ENCODE measurements around the gene KCNH2. TPM values are rescaled to one million over a fixed set of nuclear protein-coding genes. Genes with fewer than 3 reads are reported as not detected.

KCNH2 gene
- total and polyA plus RNA-seq, 2 of the 13 experiments (the other 11 are each of a cell fraction or from before 2014, with no cell fraction given), result 0.09 to 0.11 TPM

- TF ChIP-seq ZBTB37 (CRISPR knock-in tag; IDR thresholded peaks at IDR 0.05), result no peak
- 0 out of 2 replicates have a peak, but pooled peaks have one; percentile 19 for TF ChIP-seq GATAD2A (CRISPR knock-in tag; IDR thresholded peaks at IDR 0.05)
- no peak for TF ChIP-seq HBP1 (CRISPR knock-in tag; IDR thresholded peaks at IDR 0.05; ENCODE audit: low read depth)
- TF ChIP-seq ZBTB33 (CRISPR knock-in tag; IDR thresholded peaks at IDR 0.05), result peak; percentile 59; the same call in 1 of the 2 replicates
- no peak for TF ChIP-seq PBX3 (CRISPR knock-in tag; IDR thresholded peaks at IDR 0.05; ENCODE audit: borderline replicate concordance)
- no peak for TF ChIP-seq SOX13 (IDR thresholded peaks at IDR 0.05)
- peak in 1 of 2 experiments; percentile 58; a peak in 1 of 4 replicates for TF ChIP-seq SOX13 (CRISPR knock-in tag; conservative IDR thresholded peaks at IDR 0.05 in 1 of 2, IDR thresholded peaks at IDR 0.05 in 1 of 2)
- no peak for TF ChIP-seq SOX6 (IDR thresholded peaks at IDR 0.05)
- TF ChIP-seq SOX6 (CRISPR knock-in tag; IDR thresholded peaks at IDR 0.05), result no peak
- TF ChIP-seq ZBTB21 (CRISPR knock-in tag; IDR thresholded peaks at IDR 0.05), result 0 out of 2 replicates have a peak, but pooled peaks have one; percentile 24
- TF ChIP-seq SOX5 (CRISPR knock-in tag; IDR thresholded peaks at IDR 0.05; ENCODE audit: borderline replicate concordance), result peak; percentile 76; the same call in 1 of the 2 replicates
- no peak for TF ChIP-seq ZBTB46 (CRISPR knock-in tag; IDR thresholded peaks at IDR 0.05; ENCODE audit: borderline replicate concordance)
- no peak for TF ChIP-seq NCOR1 (IDR thresholded peaks at IDR 0.05; ENCODE audit: borderline replicate concordance, low read length)
- TF ChIP-seq, protein P1, sequence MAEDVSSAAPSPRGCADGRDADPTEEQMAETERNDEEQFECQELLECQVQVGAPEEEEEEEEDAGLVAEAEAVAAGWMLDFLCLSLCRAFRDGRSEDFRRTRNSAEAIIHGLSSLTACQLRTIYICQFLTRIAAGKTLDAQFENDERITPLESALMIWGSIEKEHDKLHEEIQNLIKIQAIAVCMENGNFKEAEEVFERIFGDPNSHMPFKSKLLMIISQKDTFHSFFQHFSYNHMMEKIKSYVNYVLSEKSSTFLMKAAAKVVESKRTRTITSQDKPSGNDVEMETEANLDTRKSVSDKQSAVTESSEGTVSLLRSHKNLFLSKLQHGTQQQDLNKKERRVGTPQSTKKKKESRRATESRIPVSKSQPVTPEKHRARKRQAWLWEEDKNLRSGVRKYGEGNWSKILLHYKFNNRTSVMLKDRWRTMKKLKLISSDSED (CRISPR knock-in tag; IDR thresholded peaks at IDR 0.05), result no peak
- TF ChIP-seq, protein P2, sequence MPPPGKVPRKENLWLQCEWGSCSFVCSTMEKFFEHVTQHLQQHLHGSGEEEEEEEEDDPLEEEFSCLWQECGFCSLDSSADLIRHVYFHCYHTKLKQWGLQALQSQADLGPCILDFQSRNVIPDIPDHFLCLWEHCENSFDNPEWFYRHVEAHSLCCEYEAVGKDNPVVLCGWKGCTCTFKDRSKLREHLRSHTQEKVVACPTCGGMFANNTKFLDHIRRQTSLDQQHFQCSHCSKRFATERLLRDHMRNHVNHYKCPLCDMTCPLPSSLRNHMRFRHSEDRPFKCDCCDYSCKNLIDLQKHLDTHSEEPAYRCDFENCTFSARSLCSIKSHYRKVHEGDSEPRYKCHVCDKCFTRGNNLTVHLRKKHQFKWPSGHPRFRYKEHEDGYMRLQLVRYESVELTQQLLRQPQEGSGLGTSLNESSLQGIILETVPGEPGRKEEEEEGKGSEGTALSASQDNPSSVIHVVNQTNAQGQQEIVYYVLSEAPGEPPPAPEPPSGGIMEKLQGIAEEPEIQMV (CRISPR knock-in tag; IDR thresholded peaks at IDR 0.05; ENCODE audit: low read depth), result no peak
- TF ChIP-seq, protein P3, sequence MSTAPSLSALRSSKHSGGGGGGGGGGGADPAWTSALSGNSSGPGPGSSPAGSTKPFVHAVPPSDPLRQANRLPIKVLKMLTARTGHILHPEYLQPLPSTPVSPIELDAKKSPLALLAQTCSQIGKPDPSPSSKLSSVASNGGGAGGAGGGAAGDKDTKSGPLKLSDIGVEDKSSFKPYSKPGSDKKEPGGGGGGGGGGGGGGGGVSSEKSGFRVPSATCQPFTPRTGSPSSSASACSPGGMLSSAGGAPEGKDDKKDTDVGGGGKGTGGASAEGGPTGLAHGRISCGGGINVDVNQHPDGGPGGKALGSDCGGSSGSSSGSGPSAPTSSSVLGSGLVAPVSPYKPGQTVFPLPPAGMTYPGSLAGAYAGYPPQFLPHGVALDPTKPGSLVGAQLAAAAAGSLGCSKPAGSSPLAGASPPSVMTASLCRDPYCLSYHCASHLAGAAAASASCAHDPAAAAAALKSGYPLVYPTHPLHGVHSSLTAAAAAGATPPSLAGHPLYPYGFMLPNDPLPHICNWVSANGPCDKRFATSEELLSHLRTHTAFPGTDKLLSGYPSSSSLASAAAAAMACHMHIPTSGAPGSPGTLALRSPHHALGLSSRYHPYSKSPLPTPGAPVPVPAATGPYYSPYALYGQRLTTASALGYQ (CRISPR knock-in tag; IDR thresholded peaks at IDR 0.05), result no peak
- TF ChIP-seq TBX3 (IDR thresholded peaks at IDR 0.05; ENCODE audit: borderline replicate concordance), result peak; percentile 31; the same call in 1 of the 2 replicates
Observed at GRCh38 chr7:151003572-151003971, 25.5 kb upstream of the KCNH2 start (continued).

Data from HepG2 (cell line).